ENCODE measurements around the gene ZDHHC24.
"Not testable (repeated sequence)": the region's sequence is repeated elsewhere in the genome, so short reads cannot be mapped to it uniquely, and the experiment has no call there.

The ZDHHC24 gene

DNA sequence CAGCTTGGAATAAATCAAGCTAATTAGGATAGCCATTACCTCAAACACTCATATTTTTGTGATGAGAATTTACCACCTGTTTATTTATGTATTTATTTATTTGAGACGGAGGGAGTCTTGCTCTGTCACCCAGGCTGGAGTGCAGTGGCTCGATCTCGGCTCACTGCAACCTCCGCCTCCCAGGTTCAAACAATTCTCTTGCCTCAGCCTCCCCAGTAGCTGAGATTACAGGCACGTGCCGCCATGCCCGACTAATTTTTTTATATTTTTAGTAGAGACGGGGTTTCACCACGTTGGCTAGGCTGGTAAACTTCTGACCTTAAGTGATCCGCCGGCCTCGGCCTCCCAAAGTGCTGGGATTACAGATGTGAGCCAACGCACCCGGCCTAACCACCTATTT, 896 bp downstream of the ZDHHC24 start:
- not testable (repeated sequence) for DNase-seq (ENCODE audit: low spot score)

DNA sequence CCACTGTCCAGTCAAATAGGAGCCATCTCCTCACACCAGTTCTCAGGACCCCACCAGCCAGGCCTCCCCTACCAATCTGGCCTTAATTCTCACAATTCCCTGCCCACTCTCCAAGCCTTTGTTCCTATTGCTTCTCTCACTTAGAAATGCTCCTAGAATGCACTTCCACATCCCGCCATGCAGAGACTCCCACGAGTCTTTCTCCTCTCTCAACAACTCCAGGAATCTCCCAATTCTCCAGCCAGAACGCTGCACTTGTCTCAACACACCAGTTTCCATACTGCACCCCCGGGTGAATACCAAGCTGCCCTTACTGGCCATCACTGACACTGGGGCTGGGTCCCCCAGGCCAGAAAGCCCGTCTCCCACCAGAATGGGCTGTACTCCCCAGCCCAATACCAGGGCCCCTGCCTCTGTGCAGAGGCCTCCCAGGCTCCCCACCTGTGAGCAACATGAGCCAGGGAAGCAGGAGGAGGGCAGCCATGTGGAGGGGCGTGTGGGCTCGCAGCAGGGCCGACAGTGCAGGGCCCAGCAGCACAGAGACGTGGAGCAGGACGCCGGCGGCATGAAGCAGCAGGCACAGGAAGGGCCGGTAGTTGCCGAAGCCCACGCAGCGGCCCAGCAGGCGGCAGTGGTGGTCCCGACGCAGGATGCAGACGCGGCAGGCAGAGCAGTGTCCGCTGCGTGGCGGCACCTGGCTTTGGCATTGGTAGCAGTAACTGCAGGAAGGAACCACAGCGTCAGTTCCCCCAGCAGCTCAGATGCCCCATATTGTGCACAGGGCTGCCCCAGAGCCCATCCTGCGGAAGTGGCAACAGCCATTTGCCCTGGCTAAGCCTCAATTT, 2.4 kb downstream of the ZDHHC24 start:
- DNase-seq (ENCODE audit: low spot score) = peak; percentile 39

DNA sequence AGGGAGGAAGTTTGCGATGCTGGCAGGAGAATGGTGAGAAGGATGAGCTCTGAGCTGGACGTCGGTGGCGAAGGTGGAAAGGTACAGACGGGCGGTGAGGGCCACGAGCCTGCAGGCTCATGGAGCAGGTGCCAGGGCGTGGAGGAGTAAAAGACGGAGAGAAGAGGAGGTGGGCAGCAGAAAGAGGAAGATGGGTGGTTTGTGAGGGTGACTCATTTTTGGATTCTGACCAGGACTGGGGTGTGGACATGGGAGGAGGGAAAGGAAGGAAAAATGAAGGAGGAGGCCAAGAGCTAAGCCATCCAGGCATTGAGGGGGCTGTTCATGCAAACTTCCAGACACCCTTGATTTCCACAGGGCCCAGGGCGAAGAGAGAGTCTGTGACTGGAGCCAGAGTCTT, 3.5 kb downstream of the ZDHHC24 start:
- no peak for DNase-seq (ENCODE audit: low spot score)

DNA sequence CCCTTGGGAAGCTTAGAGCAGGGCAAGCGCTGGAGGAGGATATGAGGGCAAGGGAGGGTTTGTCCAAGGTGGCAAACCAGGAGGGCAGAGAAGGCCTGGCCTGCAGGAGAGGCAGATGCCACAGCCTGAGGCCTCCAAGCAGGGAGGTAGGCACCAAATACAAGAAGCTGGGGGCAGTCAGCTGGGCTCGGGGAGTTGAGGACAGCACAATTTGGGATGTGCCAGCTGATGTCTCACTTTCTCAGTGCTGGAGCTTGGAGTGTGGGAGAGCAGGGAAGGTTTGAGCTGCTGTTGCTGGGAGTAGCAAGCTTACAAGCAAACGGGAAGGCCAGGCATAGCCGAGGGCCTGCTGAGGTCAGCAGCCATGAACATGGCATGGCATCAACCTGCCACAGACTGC, 4.0 kb downstream of the ZDHHC24 start:
- no peak for DNase-seq (ENCODE audit: low spot score)

DNA sequence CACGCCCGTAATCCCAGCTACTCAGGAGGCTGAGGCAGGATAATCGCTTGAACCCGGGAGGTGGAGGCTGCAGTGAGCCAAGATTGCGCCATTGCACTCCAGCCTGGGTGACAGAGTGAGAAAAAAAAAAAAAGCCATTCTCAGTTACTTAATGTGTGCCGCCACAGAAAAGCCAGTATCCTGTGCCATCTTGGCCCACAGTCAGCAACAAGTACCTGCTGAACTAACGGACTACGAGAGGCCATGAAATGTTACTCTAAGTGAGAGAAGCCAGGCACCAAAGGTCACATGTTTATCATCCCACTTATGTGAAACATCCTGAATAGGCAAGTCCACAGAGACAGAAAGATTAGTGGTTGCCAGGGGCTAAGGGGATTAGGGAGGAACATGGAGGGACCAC, 5.2 kb downstream of the ZDHHC24 start:
- not testable (repeated sequence) for DNase-seq (ENCODE audit: low spot score)

DNA sequence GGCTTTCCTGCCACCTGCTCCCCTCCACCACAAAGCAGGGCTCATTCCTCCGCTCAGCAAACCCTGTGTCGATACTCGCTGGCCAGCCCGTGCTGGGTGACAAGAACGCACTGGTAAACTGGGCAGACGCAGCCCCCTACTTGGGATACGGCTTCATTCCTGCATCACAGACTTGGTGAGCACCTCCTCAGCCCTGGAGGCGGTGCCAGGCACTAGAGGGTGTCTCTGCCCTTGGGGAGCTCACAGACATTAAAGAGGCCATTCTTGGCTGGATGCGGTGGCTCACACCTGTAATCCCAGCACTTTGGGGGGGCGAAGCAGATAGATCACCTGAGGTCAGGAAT, 6.0 kb downstream of the ZDHHC24 start:
- no peak for DNase-seq (ENCODE audit: low spot score)

DNA sequence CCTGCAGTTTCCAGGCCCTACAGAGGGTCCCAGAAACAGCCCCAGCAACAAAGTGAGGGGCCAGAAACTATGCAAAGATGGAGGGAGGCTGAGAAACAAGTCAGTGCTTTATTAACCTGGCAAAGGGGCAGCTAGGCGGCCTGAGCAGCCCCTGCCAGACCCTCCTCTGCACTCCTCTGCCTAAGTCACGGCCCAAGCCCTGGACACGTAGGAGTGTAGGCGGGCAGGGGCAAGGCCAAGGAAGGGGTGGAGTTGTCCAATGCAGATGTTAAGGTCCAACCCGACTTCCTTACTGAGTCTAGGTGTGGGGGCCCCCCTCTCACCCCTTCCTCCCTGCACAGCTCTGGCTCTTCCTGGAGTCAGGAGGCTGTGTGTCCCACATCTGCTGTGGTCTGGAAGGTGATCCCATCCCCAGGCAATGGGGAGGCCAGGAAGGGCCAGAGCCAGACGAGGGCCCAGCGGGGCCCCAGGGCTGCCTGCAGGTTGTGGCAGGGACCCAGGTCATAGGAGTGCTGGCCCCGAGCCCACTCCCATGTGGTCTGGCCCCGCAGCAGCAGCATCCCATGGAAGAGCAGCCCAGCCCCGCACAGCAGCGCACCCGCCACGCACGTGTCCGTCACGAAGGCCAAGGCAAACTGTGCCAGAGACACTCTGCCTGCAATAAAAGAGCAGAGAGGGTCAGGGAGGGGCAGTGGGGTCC, 6.5 kb downstream of the ZDHHC24 start:
- no peak for DNase-seq (ENCODE audit: low spot score)

DNA sequence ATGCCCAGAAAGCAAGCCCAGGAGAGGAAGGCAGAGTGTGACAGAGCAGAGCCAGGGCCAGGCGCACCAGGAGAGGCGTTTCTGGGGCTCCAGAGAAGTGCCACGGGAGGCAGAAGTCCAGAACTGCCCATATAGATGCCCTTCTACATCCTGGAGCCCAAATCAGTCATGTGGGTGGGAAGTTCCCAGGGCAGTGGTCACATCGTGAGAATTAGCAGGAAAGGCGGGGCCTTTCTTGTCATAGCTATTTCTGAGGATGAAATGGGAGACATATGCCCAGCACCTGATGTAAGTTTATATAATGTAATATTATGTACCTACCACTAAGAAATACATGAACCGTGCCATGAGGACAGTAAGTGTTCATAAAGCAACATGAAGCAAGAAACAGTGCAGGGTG, 13.1 kb downstream of the ZDHHC24 start:
- DNase-seq (ENCODE audit: low spot score) = no peak

DNA sequence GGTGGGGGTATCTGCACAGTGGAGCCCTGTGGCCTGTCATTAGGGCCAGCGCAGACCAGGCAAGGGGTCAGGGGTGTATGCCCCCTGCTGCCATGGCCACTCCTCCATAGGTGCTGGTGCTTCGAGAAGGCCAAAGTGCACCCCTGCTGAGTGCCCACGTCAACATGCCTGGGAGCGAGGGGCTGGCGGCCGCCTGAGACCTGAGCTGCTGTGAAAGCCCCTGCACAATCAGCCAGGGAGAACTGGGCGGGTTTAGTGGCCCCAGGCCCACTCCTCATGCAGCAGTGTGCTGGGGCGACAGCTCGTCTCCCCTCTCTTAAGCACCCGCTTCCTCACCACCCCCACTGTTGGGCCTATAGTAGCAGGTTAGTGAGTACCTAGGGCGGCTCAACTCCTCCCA, 14.0 kb downstream of the ZDHHC24 start:
- DNase-seq (ENCODE audit: low spot score) = no peak

DNA sequence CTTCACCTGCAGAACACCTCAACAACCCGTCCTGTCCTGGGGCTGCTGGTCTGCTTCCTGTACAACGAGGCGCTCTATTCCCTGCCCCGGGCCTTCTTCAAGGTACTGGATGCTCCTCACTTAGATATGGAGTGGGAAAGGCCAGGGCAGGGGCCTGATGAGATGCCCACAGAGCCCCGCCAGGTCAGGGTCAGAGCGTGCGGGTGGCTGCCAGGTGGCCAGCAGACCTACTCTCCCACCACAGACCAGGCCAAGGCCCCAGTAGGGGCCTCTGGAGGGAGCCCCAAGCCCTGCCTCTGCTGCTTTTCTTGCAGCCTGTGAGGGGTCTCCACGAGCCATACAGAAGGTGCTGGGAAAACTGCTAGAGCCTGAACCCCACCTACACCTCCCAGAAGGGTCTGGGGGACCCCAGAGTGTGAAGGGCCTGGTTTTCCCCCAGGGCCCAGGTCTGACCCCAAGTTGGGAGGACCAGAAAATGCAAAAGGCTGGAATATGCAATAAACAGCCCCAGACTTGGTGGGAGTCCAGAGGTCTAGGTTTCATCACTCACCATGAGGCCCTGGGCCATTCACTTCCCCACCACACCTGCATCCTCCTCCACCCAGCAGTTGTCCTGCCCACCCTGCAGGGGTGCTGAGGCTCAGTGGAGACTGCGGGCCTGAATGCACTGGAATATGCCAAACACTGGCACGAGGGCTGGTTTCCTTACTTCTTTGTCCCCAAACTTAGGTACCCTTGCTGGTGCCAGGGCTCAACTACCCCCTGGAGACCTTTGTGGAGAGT, 14.7 kb downstream of the ZDHHC24 start:
- DNase-seq (ENCODE audit: low spot score) = no peak

DNA sequence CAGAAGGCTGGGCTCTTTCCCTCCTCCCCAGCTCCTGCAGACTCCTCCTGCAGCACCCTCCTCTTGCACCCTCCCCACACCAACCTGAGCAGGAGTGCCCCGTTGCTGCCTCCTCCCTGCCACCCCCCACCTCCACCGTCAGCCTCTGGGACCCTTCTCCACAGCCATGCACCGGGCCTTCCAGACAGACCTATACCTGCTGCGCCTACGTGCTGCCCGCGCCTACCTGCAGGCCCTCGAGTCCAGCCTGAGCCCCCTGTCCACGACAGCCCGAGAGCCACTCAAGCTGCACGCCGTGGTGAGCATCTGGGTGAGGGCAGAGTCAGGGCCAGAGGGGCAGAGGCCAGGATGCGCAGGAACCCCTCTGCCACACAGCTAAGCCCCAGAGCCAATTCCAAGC, 16.2 kb downstream of the ZDHHC24 start:
- no peak for DNase-seq (ENCODE audit: low spot score)

DNA sequence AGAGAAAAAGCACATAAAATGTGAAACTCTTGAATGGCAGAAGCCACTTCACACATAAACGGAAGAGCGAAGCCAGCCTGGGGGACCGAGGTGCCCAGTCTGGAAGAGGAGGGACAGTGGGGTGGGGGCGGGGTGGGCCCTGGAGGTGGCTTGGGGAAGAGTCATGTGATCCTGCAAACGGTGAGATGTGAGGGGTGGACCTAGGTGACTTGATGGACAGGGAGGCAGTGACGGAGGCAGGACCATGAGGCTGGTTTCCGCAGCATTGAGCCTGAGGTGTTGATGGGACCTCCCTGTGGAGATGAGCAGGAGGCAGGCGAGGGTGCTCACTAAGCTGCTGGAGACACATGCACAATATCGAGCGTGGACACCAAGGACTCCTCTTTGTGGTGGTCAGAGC, 16.8 kb downstream of the ZDHHC24 start:
- DNase-seq (ENCODE audit: low spot score) = no peak

DNA sequence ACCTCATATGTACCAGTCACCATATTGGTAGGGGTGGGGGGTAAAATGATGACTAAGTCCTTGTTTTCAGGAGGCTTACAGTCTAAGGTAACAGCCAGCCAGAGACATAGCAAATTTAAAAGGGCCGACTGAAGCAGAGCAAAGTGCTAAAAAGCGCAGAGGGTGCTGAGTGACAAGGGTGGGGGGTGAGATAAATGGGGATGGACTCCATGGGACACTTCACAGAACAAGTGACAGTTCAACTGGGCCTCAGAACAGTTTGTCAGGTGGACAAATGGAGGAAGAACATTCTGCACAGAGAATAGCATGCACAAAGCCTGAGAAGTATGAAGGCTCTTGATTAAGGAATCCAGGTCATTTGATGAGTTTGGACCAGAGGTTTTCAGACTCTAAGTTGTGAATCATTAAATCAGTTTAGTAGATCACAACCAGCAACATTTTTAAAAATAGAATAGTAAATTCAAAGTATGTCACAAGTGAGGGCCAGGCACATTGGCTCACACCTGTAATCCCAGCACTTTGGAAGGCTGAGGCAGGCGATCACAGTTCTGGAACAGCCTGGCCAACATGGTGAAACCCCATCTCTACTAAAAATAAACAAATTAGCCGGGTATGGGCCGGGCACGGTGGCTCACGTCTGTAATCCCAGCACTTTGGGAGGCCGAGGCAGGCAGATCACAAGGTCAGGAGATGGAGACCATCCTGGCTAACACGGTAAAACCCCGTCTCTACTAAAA, 21.4 kb downstream of the ZDHHC24 start:
- no peak for DNase-seq (ENCODE audit: low spot score)

DNA sequence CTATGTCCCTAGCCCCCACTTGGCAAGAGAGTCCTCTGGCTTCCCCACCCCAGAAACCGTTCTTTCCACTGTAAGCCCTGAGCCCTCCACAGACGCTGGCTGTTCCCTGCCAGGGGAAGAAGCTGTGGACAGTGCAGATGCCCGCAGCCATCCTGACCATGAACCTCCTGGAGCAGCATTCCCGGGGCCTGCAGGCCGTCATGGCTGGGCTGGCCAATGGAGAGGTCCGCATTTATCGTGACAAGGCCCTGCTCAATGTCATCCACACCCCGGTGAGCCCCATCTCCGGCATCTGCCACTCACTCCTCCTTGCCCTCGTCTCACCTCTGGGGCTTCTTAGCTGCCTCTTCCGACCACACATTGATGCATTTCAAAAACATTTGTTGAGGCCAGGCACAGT, 22.2 kb downstream of the ZDHHC24 start:
- no peak for DNase-seq (ENCODE audit: low spot score)

DNA sequence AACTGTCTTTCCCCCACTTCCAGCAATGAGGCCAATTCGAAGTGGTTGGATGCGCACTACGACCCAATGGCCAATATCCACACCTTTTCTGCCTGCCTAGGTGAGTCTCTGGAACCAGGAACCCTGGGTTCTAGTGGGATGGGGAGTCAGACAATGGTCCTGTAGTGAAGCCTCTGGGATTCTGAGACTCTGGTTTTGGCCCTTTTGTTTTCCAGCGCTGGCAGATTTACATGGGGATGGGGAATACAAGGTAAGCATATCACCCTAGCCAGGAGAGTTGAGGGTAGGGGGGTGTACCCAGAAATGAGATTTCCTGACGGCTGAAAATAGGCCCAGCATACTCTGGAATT, 34.9 kb downstream of the ZDHHC24 start:
- DNase-seq (ENCODE audit: low spot score) = no peak

DNA sequence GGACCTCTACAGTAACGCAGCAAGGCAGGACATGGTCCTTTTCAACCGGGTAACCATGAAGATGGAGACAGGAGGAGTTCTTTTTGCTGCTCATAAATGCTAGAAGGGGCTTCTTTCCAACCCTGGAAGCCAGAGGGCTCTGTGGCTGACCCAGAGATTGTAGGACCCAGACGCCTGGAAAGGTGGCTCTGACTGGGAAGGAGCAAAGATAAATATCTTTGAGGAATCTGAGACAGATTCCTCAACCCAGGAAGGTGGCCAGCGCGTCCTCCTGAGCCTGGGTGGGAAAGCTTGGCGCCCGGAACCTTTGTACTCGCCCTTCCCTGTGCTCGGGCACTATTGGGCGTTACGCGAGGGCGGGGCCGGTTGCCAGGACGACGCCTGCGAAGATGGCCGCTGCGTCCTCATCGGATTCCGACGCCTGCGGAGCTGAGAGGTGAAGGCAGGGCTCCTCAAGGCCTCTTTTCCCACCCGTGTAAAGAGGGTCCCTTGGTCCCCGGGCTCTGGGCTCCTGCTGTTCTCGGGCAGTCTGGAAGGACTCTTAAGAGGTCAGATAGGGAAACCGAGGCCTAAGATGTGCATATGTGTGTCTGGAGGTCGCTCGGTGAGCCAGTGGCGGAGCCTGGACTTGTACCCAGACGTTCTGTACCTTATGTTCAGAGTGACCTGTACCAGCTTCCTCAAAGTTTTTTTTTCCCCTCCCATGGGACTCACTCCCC, 35.4 kb downstream of the ZDHHC24 start, which contains the start of gene BBS1:
BBS1 (plus strand) TSS at position 365 of the 719 bp plus-strand sequence; CDS start at position 390, 25 bp downstream.
- peak; percentile 86 for DNase-seq (ENCODE audit: low spot score)

DNA sequence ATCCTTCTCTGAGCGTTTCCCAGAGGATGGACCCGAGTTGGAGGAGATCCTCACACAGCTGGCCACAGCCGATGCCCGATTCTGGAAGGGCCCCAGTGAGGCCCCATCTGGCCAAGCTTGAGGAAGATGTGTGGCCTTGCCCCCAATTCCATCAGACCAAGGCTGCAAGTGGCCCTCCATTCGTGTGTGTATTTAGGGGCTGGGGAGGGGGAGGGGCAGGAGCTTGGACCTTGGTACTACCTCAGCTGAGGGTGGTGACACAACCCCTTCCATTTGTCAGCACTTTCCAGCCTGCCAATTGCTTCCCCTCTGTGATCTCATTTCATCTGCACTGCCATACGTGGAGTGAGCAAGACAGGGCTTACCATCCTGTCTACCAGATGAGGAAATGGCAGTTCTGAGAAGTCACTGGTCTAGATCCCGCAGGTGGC, 36.7 kb downstream of the ZDHHC24 start:
- DNase-seq (ENCODE audit: low spot score) = no peak

DNA sequence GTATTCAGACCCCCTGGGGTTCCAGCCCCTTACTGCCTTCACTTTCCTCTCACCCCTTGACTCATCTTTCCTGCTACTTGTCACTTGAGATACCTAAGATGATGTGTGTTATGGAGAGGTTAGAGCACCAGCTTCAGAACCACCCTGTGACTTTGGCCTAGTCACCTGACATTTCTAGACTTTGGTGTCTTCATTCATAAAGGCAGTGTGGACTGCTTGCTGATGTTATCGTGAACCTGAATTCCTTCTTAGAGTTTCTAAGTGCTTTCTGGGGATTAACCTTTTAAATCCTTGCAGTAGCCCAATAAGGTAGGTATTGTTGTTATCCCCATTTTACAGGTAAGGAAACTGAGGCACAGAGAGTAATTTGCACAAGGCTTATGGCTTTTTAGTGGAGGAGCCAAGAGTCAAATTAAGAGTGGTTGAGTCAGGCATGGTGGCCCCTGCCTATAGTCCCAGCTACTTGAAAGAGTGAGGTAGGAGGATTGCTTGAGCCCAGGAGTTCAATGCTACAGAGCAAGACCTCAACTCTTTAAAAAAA, 40.5 kb downstream of the ZDHHC24 start:
- no peak for DNase-seq (ENCODE audit: low spot score)

DNA sequence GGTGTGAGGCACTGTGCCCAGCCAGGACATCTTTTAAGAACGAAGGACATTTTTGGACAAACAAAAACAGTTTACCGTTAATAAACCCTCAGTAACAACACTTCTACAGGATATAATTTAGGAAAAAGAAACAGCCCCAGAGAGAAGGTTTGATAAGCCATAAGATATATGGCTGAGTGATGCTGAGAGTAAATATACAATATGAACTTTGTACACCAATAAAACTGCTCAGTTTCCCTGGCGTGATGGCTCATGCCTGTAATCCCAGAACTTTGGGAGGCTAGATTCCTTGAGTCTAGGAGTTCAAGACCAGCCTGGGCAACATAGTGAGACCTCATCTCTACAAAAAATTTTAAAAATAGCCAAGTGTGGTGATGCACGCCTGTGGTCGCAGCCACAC, 47.3 kb downstream of the ZDHHC24 start:
- DNase-seq (ENCODE audit: low spot score) = no peak

DNA sequence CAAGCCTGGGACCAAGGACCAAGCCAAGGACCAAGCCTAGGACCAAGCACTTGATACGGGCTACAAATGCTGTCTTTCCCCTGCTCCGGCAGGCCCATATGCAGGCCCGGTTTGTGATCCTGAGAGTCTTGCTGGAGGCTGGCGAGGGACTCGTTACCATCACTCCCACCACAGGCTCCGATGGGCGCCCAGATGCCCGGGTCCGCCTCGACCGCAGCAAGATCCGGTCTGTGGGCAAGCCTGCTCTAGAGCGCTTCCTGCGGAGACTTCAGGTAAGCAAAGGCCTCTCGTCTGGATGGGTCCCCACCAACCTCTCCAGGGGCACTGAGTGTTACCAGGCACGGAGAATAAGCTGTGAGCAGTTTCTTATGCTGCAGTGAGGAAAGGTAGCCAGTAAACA, 48.6 kb downstream of the ZDHHC24 start:
- no peak for DNase-seq (ENCODE audit: low spot score)

DNA sequence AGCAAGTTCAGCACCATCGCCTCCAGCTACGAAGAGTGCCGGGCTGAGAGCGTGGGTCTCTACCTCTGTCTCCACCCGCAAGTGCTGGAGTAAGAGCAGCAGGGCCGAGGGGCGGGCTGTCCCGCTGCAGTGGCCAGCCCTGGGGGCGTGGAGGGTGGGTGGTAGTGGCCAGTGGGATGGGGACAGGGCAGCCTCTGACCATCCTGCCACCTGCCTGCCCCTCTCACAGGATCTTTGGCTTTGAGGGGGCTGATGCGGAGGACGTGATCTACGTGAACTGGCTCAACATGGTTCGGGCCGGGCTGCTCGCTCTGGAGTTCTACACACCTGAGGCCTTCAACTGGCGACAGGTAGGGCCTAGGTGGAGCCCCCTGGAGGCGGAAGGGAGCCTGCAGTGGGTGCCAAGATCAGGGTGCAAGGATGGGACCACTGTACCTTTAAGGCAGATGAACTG, 50.4 kb downstream of the ZDHHC24 start:
- DNase-seq (ENCODE audit: low spot score) = no peak

Measured in hematopoietic multipotent progenitor cell treated with erythropoietin and hydrocortisone succinate and interleukin-3 and kit ligand, for 15 days (in vitro differentiated cells).